Raji (cell line): Measurements from ENCODE around the gene PTPRU.

ENCODE experiments used
- POLR2A ChIP-seq: IDR thresholded peaks from 2 replicates; pipeline ENCODE4 v1.6.1; 2011; ENCODE audit warnings: low read depth, low read length, control low read depth; ENCODE audit not compliant: insufficient read depth

Gene PTPRU

DNA sequence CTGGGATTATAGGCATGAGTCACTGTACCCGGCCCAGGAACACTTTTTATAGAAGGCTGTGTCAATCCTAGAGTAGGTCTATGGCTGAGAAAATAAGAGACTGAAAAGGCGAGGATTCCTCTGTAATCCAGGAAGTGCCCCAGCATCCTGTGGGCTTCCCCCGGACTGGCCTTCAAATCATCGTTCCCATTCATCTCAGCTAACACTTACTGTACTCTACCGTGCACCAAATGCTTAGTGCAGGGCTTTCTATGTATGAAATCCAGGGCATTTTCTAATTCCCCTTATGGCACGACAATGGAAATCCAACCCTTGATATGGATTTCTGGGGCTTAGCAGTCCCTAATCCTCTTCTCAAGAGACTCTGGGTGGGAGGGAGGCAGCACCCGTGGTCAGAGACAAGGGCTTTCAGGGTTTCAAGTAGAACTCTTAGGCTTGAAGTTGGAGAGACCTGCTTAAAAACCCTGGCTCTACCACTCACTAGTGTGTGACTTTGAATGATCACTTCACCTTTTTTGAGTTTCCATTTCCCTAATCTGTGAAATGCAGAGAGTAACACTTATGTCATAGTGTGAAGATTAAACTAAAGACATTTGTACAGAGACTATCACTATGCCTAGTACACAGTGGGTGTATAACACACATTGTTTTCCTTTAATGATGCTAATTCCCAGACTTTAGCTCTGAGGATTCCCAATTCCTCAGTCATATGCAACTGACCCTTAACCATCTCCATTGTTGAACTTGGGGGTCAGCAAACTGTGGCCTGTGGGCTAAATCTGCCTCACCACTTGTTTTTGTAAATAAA is 25.8 kb upstream of the PTPRU start:
- TF ChIP-seq POLR2A = no peak

DNA sequence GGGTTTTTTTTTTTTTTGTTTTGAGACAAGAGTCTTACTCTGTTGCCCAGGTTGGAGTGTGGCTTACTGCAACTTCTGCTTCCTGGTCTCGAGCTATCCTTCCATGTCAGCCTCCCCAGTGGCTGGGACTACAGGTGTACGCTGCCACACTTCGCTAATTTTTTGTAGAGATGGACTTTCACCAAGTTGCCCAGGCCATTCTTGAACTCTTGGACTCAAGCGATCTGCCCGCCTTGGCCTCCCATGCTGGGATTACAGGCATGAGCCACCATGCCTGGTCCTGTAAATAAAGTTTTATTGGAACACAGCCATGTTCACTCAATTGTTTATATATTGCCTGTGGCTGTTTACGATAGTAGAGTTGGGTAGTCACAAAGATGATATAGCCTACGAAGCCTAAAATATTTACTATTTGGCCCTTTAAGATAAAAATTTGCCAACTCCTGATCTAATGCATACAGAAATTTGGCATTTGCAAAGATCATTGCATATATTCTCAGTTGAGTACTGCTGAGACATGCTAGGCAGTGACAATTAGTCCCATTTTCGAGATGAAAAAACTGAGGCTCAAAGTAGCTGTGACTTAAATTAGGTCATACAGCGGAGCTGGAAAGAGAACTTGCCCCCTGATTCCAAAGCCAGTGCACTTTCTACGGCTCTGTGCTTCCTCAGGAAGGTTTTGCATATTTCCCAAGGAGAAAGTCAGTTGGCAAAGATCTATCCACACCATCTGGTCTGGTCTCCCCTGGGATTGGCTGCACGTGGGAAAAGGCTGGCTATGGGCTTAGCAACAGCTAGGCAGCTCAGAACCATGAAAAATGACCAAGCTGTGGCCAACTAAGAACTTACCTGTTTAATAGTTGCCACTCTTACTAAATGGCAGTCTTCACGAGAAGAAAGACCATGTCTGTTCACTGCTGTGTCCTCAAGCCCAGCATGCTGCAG is 25.0 kb upstream of the PTPRU start:
- TF ChIP-seq POLR2A = no peak

DNA sequence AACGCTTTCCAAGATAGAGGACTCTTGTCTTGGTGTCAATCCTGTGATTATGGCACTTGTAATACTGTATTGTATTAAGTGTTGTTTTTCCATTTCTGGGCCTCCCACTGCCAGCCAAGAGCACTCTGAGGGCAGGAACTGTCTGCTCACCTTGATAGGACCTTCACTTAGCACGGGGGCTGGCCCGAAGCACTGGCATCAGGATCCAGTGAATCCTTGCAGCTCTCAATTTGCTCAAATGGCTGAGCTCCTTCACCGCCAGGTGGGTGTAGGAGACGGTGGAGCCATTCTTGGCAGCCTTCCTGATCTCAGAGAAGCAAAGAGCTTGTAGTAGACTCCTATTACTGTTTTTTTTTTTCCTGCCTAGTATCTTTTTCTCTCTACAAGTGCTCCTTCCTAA is 23.3 kb upstream of the PTPRU start:
- no peak for TF ChIP-seq POLR2A

DNA sequence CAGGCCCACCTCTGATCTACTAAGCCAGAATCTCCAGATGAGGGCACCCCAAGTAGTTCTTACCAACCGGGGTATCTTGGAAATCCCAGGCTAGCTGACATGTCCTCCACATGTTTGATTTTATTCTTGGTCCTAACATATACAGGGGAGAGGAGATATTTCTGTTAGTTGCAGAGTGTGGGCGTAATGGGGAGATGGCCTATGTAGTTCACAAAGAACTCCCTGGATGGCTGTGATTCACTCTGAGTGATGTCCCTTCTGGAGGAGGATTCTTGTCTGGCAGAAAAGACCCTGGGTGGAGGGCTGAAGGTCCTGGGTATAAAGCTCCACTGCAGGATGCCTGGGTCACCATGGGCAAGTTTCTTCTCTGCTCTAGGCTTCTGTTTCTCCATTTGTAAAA is 18.7 kb upstream of the PTPRU start:
- TF ChIP-seq POLR2A = no peak

DNA sequence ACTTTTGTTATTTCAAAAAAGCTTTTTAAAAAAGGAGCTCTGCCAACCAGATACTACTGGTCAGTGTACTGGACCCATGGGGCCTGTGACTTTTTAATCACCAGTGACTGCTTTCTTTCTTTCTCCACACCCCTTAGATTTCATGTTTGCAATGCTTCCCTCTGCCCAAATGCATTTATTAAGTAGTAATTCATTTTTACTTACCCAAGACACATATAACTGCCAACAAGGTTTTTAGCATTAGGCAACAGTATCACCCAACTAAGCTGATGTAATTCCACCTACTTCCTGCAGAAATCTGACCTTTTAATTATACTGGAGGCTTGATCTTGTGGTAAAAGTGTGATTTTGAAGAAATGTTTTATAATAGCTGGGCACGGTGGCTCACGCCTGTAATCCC is 18.1 kb upstream of the PTPRU start:
- TF ChIP-seq POLR2A = no peak

DNA sequence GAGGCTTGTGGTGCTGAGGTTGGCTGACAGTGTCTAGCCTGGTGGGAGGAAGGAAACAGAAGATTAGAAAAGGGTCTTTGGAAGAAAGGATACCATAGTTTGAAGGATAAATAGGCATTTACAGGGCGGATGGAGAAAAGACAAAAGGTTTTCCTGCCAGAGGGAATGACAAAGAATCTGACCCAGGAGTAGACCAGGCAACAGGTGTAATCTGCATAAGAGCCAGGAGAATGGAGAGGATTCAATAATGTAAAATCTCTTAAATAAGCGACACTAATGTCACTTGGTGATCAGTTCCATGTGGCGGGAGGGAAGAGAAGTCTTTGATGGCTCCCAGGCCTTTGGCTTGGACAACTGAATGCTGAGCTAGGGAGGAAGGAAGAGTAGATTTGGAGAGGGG is 15.0 kb upstream of the PTPRU start:
- no peak for TF ChIP-seq POLR2A

DNA sequence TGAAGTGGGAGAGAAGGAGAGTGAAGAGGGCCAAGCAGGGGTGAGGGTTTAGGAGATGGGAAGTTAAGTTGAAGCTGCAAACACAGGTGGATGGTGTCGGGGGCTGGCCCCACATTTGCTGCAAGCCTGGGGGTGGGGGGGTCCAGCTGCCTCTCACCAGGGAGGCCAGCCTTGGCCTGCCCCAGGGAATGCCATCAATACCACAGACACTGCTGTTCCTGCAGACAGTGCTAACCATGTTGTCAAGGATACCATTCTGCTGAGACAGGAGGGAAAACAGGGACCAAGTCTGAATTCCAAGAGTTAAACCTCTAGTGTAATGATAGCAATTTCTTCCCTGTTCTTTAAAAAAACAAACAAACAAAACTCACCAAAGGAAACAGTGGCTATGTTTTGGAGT is 13.6 kb upstream of the PTPRU start:
- no peak for TF ChIP-seq POLR2A

DNA sequence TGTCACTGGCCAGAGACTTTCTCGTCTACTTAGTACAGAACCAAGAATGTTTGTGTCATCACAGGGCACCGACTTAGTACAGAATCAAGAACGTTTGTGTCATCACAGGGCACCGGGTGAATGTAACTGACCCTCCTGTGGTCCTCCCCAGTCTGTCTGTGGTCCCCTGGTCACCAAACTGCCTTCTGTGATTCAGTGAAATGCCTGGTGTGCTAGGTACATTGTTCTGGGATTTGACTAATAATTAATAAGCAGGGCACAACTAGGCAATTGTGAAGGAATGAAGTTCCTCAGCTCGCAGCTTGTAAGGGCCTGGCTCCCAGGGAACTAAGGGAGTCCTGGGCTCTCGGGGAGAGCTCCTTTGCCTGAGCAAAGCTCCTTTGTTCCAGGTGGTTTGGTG is 12.8 kb upstream of the PTPRU start:
- no peak for TF ChIP-seq POLR2A

DNA sequence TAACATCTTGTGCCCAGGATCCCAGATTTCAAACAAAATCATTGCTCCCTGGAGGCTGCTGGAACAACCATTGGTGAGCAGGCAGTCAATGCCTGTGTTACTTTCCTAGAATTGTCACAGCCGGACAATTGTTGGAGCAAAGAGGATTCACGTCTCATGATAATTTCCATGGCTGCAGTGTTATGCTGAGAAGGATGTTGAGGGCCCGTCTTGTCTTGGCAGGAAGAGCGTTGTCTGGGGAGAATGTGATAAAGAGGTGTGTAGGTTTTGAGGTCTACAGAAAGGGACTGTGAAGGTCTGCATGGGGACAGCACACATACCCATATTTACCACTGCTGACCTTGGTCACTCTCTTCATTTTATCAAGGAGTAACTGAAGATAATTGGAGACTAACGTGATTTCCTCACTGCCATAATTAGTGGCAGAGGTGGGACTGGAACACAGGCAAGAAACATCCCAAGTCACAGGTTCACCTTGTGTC is 11.9 kb upstream of the PTPRU start:
- no peak for TF ChIP-seq POLR2A

DNA sequence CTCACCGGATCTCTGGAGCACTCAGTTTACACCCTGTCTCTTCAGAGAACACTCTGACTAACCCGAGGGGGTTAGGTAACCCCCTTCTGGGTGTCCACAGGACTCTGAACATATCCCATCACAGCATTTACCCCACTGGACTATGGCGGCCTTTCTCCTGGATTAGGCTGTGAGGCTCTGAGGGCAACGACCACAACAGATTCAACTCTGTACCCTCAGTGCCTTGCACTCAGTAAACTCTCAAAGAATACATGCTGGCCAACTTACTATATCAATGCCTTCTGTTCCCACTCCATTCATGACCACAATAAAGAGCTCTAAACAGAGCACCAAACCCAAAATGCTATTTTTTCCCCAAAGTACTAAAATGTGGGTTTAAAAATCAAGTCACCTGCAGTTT is 11.0 kb upstream of the PTPRU start:
- no peak for TF ChIP-seq POLR2A

DNA sequence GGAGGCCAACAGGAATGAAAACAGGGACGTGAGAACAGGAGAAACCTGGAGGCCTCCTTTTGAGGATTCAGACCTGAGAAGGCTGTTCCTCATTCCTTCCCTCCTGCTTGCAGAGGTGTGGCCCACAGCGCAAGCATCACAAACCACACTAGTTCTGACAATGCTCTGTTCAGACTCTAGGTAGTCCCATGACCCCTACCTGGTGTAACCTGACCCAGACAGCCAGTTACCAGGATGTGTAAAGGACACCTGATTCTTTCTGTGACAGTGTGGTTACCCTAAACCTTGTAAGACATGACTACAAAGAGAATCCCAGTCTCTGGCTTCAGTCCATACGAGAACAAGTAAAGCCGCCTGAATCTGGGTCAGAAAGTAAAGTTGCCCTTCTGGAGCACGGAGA is 8.8 kb upstream of the PTPRU start:
- TF ChIP-seq POLR2A = no peak

DNA sequence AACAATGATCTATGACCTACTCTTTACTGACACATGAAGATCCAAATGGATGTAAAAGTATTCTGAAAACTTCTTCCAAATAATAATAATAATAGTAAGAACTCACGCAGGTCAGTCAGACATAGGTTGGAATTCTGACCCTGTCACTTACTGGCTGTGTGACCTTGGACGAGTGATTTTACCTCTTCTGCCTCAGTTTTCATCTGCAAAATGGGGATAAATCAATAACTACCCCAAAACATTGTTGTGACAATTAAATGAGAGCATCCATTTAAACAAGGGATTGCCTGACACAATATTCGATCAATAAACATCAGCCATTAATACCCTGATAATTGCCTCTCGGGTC is 6.1 kb upstream of the PTPRU start:
- TF ChIP-seq POLR2A = no peak

DNA sequence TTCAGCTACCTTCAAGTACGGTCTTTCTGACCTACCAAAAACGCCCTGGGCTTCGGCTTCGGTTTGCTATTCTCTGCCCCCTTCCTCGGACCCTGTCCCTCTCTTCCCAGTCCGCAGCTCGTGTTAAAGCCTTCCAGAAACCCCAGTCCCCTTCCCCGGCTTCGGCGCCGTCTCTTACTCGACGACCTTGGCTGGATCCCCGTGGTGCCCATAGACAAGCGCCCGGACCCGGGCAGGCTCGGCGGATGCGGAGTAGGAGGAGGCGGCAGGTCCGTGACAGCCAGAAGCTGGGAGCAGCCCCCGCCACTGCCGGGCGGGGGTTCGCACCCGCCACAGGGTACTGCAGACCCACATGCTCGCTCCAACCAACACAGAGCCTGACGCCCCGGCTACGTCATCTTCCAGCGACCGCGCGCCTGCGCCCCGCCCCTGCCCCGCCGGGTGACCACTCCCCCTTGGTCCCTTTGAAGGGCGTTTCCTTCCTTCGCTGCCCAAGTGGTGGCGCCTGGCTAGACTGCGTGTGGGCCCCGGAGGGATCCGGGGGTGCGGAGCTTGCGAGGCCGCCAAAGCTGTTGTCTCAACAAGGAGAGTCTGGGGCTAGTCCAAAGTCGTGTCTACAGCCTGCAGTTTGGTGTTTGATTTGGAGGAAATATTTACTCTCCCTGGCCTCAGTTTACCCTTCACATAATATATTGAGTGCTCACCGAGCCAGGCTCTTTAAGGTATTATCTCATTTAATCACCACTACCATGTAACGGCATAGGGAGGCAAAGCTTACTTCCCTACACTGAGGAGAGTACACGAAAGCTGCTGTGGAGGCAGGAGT is 5.6 kb upstream of the PTPRU start, which contains the start of gene MECR:
Gene MECR (minus strand): TSS at position 382 of the 826 bp plus-strand sequence. CDS start 28 bp downstream, at position 354.
- TF ChIP-seq POLR2A = peak; percentile 97

DNA sequence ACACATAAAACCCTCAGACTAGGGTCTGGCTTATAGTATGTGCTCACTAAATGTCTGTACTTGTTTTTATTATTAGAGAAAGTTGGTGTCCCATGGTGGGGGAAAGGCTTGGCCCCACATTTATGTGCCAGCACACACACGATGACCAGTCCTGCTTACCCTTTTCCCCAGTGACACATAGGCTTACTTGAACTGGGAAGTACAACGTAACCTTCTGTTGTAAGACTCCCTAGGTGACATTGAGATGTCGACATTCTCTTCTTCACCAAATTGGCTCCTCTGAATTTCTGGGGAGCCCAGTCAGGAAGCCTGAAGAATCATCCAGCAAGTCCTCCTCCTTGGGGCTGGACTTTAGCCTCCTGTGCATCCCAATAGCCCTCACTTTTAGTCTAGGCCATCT is 3.9 kb upstream of the PTPRU start:
- no peak for TF ChIP-seq POLR2A

DNA sequence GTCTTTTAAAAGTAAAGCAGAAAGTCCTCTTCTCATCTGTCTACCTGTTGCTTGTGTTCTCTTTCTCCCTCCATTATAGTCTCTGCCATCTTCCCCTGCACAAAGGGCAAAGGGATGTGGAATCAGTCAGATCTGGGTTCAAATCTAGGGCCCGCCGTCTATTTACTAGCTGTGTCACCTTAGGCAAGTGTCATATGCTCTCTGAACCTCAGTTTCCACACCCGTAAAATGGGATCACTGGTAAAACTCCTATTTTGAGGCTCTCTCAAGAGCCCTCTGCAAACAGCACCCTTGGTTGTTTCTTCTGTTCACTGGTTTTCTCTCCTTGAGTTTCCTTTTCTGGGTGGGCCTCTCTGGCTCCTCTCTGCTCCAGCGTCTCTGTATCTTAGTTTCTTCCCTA is 2.6 kb upstream of the PTPRU start:
- TF ChIP-seq POLR2A = no peak
